GM23338 (cell line): ENCODE results near the gene TPST1. TPM values are rescaled to one million over a fixed set of nuclear protein-coding genes. Genes with fewer than 3 reads are reported as not detected.

Experiments used
- ATAC-seq: fragments of 200-7000 bp; cut with Tn5 transposase; 3 replicates; pipeline ENCODE4 v1.9.1; 2020
- DNase-seq: peaks from one replicate; pipeline ENCODE4 v3.0.0-alpha.2; 2015; ENCODE audit warnings: low spot score
- H2AFZ ChIP-seq: fragments of 200-600 bp; sonication (generic); 2 replicates; pipeline ENCODE4 v1.8.0; 2016; ENCODE audit warnings: antibody characterized with exemption, mild to moderate bottlenecking, moderate library complexity
- H3F3A ChIP-seq: fragments of 200-600 bp; sonication (generic); replicated peaks from 2 replicates; pipeline ENCODE4 v1.8.0; 2017; ENCODE audit warnings: antibody characterized with exemption, mixed run types, low read depth
- H3K27ac ChIP-seq: fragments of 200-600 bp; sonication (generic); 2 replicates; pipeline ENCODE4 v1.6.1; 2016; ENCODE audit warnings: low read depth
- H3K27me3 ChIP-seq: fragments of 200-600 bp; sonication (generic); 2 replicates; pipeline ENCODE4 v1.8.0; 2016; ENCODE audit warnings: mild to moderate bottlenecking, mixed run types, moderate library complexity; ENCODE audit not compliant: insufficient read depth
- H3K36me3 ChIP-seq: fragments of 200-600 bp; sonication (generic); 2 replicates; pipeline ENCODE4 v1.8.0; 2016; ENCODE audit warnings: mild to moderate bottlenecking; ENCODE audit not compliant: insufficient read depth
- H3K4me1 ChIP-seq: fragments of 200-600 bp; sonication (generic); 2 replicates; pipeline ENCODE4 v1.8.0; 2016; ENCODE audit warnings: mild to moderate bottlenecking, moderate library complexity; ENCODE audit not compliant: insufficient read depth
- H3K4me2 ChIP-seq: fragments of 200-600 bp; sonication (generic); 2 replicates; pipeline ENCODE4 v1.7.1; 2017; ENCODE audit warnings: mixed run types
- H3K4me3 ChIP-seq: fragments of 200-600 bp; sonication (generic); 2 replicates; pipeline ENCODE4 v1.6.1; 2016; ENCODE audit warnings: mixed run types
- H3K79me2 ChIP-seq: fragments of 200-600 bp; sonication (generic); replicated peaks from 2 replicates; pipeline ENCODE4 v1.8.0; 2017; ENCODE audit warnings: mild to moderate bottlenecking; ENCODE audit not compliant: insufficient read depth
- H3K9me2 ChIP-seq: fragments of 200-600 bp; sonication (generic); 2 replicates; pipeline ENCODE4 v1.8.0; 2017; ENCODE audit not compliant: insufficient read depth
- H4K20me1 ChIP-seq: fragments of 200-600 bp; sonication (generic); replicated peaks from 2 replicates; pipeline ENCODE4 v1.8.0; 2017; ENCODE audit warnings: mild to moderate bottlenecking; ENCODE audit not compliant: insufficient read depth
- H3K27ac Mint-ChIP-seq: 2 replicates; pipeline ENCODE4 v1.8.0; 2020; ENCODE audit warnings: inconsistent platforms, mild to moderate bottlenecking, moderate library complexity, mixed read lengths
- H3K27me3 Mint-ChIP-seq: 3 replicates; pipeline ENCODE4 v1.8.0; 2022; ENCODE audit warnings: low read depth, mild to moderate bottlenecking, moderate library complexity, mixed read lengths, inconsistent platforms; ENCODE audit not compliant: insufficient read depth, poor library complexity
- H3K36me3 Mint-ChIP-seq: 3 replicates; pipeline ENCODE4 v1.8.0; 2021; ENCODE audit warnings: low read depth, mild to moderate bottlenecking, inconsistent platforms, moderate library complexity, mixed read lengths
- H3K4me1 Mint-ChIP-seq: 3 replicates; pipeline ENCODE4 v1.8.0; 2020; ENCODE audit warnings: mild to moderate bottlenecking, inconsistent platforms, mixed read lengths
- H3K4me3 Mint-ChIP-seq: 3 replicates; pipeline ENCODE4 v1.8.0; 2021; ENCODE audit warnings: moderate library complexity, mild to moderate bottlenecking, inconsistent platforms, mixed read lengths
- H3K9me3 Mint-ChIP-seq: 3 replicates; pipeline ENCODE4 v1.8.0; 2020; ENCODE audit warnings: moderate library complexity, mild to moderate bottlenecking, inconsistent platforms, mixed read lengths
- CTCF ChIP-seq, 2 experiments: fragments of 200-600 bp in 1 of 2; sonication (generic) in 1 of 2; conservative IDR thresholded peaks; 2 replicates each; pipeline versions ENCODE4 v1.5.1 to v1.6.1; 2016 to 2017; ENCODE audit warnings: antibody characterized with exemption in 2 of 2, low read depth in 2 of 2, mild to moderate bottlenecking in 2 of 2, moderate library complexity in 1 of 2
- ETS1 ChIP-seq: IDR thresholded peaks from 2 replicates; pipeline ENCODE4 v1.6.1; 2016; ENCODE audit warnings: antibody characterized with exemption
- EZH2 ChIP-seq: fragments of 200-600 bp; sonication (generic); IDR thresholded peaks from one replicate; pipeline ENCODE4 v1.8.0; 2017; ENCODE audit warnings: antibody characterized with exemption, mild to moderate bottlenecking, low read depth; ENCODE audit not compliant: unreplicated experiment
- NANOG ChIP-seq: IDR thresholded peaks from 2 replicates; pipeline ENCODE4 v1.6.1; 2016; ENCODE audit warnings: antibody characterized with exemption, borderline replicate concordance
- POLR2AphosphoS5 ChIP-seq: IDR thresholded peaks from 2 replicates; pipeline ENCODE4 v1.6.1; 2016; ENCODE audit warnings: antibody characterized with exemption, low read depth
- REST ChIP-seq: IDR thresholded peaks from one replicate; pipeline ENCODE4 v1.6.1; 2018; ENCODE audit warnings: antibody characterized with exemption; ENCODE audit not compliant: unreplicated experiment
- STAT1 ChIP-seq: IDR thresholded peaks from one replicate; pipeline ENCODE4 v1.6.1; 2016; ENCODE audit warnings: antibody characterized with exemption; ENCODE audit not compliant: unreplicated experiment
- ZNF114 ChIP-seq: fragments of 250-450 bp; sonication (Bioruptor Pico); IDR thresholded peaks from 2 replicates; pipeline ENCODE4 v1.5.0; 2020; ENCODE audit warnings: mild to moderate bottlenecking, moderate library complexity
- ZNF331 ChIP-seq: fragments of 250-450 bp; sonication (Bioruptor Pico); IDR thresholded peaks from 2 replicates; pipeline ENCODE4 v1.5.0; 2020; ENCODE audit warnings: low read depth, mild to moderate bottlenecking, moderate library complexity
- ZNF462 ChIP-seq: fragments of 250-450 bp; sonication (Bioruptor Pico); IDR thresholded peaks from 2 replicates; pipeline ENCODE4 v1.5.0; 2020; ENCODE audit warnings: mild to moderate bottlenecking, moderate library complexity
- polyA plus RNA-seq: library from polyadenylated mRNA; unstranded; fragments of >200 nt; fragmentation: Nextera tagmentation; extraction: Ambion mirVana; gene quantifications from 2 replicates; pipeline ENCODE4 v1.2.1, GENCODE V29; 2016
- total RNA-seq: library from RNA; depleted of rRNA; stranded (reverse); fragments of >200 nt; shearing (Covaris generic); gene quantifications from 2 replicates; pipeline ENCODE4 v1.2.3, GENCODE V29; 2014

The TPST1 gene
- total and polyA plus RNA-seq, 2 experiments from 2014 or later: 10.7 to 19.2 TPM

- TF ChIP-seq ZNF462 (CRISPR knock-in tag): no peak
- no peak for TF ChIP-seq ZNF331 (CRISPR knock-in tag)
These were observed 34.3 kb downstream of the TPST1 start (continued) for GRCh38 chr7:66239467-66239856.

- Mint-ChIP-seq H3K27ac (no peak overlapping the region), H3K27me3 (no peaks in the 10 kb centered on the region), H3K4me3 (no peak overlapping the region), H3K36me3 (no peaks in the 10 kb centered on the region), H3K4me1 (peaks cover 12% of the 10 kb centered on the region), H3K9me3 (no peaks in the 10 kb centered on the region)
- DNase-seq: no peak
- H3K9me2 ChIP-seq: 0 out of 2 replicates have a peak, but pooled peaks cover 3% of the 10 kb centered on the region
- H3K27ac ChIP-seq: no peak overlapping the region
- H3K4me2 ChIP-seq: no peak overlapping the region
- no peak overlapping the region for H3K4me3 ChIP-seq
- H3K36me3 ChIP-seq: no peaks in the 10 kb centered on the region
- TF ChIP-seq ZNF114 (CRISPR knock-in tag): no peak
- no peak for TF ChIP-seq STAT1
- no peak for TF ChIP-seq REST
- no peak for TF ChIP-seq CTCF (conservative IDR thresholded peaks at IDR 0.05; ENCODE audit: low read depth in 2 of 2)
- TF ChIP-seq POLR2AphosphoS5: no peak
- no peak for TF ChIP-seq ETS1
- TF ChIP-seq NANOG: no peak
- TF ChIP-seq EZH2: no peak
- TF ChIP-seq ZNF331 (CRISPR knock-in tag): no peak
- no peak for ATAC-seq
- H3K27me3 ChIP-seq: no peaks in the 10 kb centered on the region
- no peaks in the 10 kb centered on the region for H3K4me1 ChIP-seq
- H3K79me2 ChIP-seq: no peaks in the 10 kb centered on the region; the same call in 1 of the 2 replicates
- H4K20me1 ChIP-seq: no peaks in the 10 kb centered on the region; the same call in 1 of the 2 replicates
- no peaks in the 10 kb centered on the region for H3F3A ChIP-seq
- H2AFZ ChIP-seq: no peak overlapping the region
These were observed 39.9 kb downstream of the TPST1 start for GRCh38 chr7:66245008-66245407.
